LNCAP (cell line): ENCODE data around the gene ITPR1.

Experiments used
- CTCF ChIP-seq: fragments of 450-650 bp; IDR thresholded peaks from 2 replicates; pipeline ENCODE4 v1.5.1; 2017; ENCODE audit warnings: mild to moderate bottlenecking

The ITPR1 gene

DNA sequence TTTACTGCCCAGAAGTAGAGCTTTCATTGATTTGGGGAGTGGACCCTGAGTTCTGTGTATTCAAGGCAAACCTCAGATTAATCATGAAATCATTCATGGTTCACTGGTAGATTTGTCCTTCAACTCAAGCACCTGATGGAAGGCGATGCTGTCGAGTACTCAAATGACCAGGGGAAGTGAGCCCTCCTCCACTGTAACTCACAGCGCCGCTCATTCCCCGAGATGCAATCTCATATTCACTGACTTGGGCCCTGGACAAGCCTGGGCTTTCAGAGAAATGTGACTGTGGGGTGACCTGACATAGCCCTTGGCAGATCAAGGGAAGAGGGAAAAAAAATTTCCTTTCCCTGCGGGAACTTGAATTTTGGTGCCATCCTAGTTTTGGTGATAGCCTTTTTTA lies 329.4 kb downstream of the ITPR1 start:
- no peak for TF ChIP-seq CTCF

- no peak for TF ChIP-seq CTCF
These were observed 330.2 kb downstream of the ITPR1 start for GRCh38 chr3:4823385-4823784.

DNA sequence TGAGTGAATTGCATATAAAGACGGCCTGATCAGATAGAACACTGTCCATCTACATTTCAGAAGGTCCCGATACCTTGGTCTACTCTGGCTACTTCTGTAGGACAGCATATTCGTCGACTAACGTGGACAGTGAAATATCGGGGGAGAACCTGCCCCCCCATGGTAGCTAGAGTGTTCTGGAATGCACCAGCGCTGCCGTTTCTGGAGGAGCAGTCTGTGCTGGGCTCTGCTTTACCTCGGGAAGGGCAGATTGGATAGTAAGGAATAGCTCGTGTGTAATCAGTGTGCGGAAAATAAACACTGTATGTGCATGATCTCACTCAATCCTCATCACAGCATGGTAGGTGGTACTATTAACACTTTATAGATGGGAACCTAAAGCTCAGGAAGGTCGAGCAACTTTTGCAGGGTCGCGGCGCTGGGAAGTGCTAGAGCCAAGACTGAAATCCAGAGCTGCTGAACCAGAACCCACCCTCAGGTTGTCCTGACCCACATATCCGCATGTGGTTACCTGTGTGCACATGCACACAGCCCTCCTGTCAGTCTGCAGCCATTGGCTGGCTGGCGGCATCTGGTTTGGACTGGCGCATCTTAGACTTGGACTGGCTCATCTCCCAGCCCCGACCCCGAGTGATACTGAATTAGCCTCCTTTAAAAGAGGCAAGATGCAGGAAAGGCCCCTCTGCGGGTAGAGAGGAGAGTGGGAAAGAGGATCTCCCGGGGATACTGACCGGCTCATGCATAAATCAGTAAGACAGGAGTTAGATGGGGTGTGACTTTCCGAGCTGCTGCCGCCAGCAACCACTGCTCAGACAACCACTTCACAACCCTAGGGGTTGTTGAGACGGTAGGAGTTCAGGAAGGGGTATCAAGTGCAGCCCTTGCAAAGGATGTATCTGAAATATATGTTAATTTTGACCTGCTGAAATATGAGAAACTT lies 331.1 kb downstream of the ITPR1 start:
- TF ChIP-seq CTCF: no peak

- TF ChIP-seq CTCF: no peak
These were observed 331.8 kb downstream of the ITPR1 start for GRCh38 chr3:4824926-4825325.

- no peak for TF ChIP-seq CTCF
These were observed 332.5 kb downstream of the ITPR1 start for GRCh38 chr3:4825436-4826236.

DNA sequence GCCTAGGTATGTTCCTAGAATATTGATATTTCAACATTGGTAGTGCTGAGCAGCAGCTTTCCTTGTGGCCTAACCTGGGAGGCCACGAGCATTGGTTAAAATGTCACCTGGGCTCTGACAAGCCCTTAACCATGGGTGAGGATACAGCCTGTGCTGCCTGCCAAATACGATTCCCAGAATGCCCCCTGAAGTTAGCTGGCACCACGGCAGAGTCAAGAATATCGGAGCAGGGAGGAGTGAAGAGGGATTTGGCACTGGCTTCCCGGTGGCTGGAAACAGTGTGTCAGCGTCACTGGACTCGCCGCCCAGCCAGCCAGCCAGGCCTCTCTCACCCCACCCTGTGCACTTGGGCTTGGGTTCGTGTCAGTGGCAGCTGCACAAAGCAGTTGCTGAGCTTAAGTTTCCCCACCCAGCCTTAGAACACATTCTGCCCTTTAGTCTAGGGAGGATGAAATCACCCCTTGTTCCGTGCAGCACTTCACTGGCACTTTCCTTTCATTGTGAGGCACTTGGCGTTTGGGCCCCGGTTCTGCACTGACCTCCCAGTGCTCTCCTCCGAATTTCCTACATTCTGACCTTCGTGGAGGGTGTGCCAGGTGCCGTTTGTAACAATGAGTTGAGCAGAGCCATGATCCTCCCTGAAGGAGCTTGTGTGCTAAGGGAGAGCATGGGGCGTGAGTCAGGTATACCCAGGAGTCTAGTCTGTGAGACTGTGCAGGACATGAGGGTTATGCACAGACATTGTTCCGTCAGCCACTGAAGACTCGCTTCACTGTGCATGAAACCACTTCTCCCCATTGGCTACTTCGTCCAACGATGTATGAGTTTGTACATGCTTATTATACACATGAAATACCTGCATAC lies 333.3 kb downstream of the ITPR1 start:
- no peak for TF ChIP-seq CTCF

- TF ChIP-seq CTCF: no peak
These were observed 334.6 kb downstream of the ITPR1 start for GRCh38 chr3:4827767-4828166.
